PC-9 (cell line): Measurements from ENCODE around the gene C1orf105. TPM values are rescaled to one million over a fixed set of nuclear protein-coding genes. Genes with fewer than 3 reads are reported as not detected.

Source experiments
- BruUV-seq: library from RNA; stranded (reverse); fragments of 400-500 nt; replicated peaks from 2 replicates; lab custom pipeline; 2021; lab: Mats Ljungman, UMichigan
- CTCF ChIA-PET: fragments of 300-600 bp; sonication (Branson Sonifier 250); formaldehyde crosslinking; loops from one replicate; lab custom pipeline; 2022; ENCODE audit warnings: antibody characterized with exemption; lab: Charles Lee
- POLR2A ChIA-PET: fragments of 300-600 bp; sonication (Branson Sonifier 250); formaldehyde crosslinking; loops from one replicate; lab custom pipeline; 2022; ENCODE audit warnings: antibody characterized with exemption; ENCODE audit not compliant: unreplicated experiment; lab: Charles Lee
- DNase-seq, 2 experiments: peaks; one replicate each; pipeline versions ENCODE4 v3.0.0 to v3.0.0-alpha.2; 2015 to 2022; ENCODE audit warnings: mixed read lengths in 1 of 2
- H2AFZ ChIP-seq: fragments of 200-600 bp; sonication (generic); 2 replicates; pipeline ENCODE4 v1.8.1; 2017; ENCODE audit warnings: antibody characterized with exemption
- H3F3A ChIP-seq: fragments of 200-600 bp; sonication (generic); 2 replicates; pipeline ENCODE4 v1.8.1; 2017; ENCODE audit warnings: antibody characterized with exemption, mild to moderate bottlenecking, low read depth; ENCODE audit not compliant: insufficient read depth
- H3K27ac ChIP-seq: fragments of 200-600 bp; sonication (generic); 2 replicates; pipeline ENCODE4 v1.6.1; 2016; ENCODE audit warnings: mixed run types
- H3K27me3 ChIP-seq: fragments of 200-600 bp; sonication (generic); 2 replicates; pipeline ENCODE4 v1.6.1; 2016; ENCODE audit warnings: low read depth, mixed run types; ENCODE audit not compliant: insufficient read depth
- H3K36me3 ChIP-seq: fragments of 200-600 bp; sonication (generic); 2 replicates; pipeline ENCODE4 v1.6.1; 2016; ENCODE audit warnings: low read depth, mixed run types
- H3K4me1 ChIP-seq: fragments of 200-600 bp; sonication (generic); replicated peaks from 2 replicates; pipeline ENCODE4 v1.6.1; 2016; ENCODE audit warnings: mixed run types; ENCODE audit not compliant: insufficient read depth
- H3K4me2 ChIP-seq: fragments of 200-600 bp; sonication (generic); 2 replicates; pipeline ENCODE4 v1.6.1; 2017; ENCODE audit warnings: mixed run types
- H3K4me3 ChIP-seq: fragments of 200-600 bp; sonication (generic); 2 replicates; pipeline ENCODE4 v1.6.1; 2016; ENCODE audit warnings: mixed run types
- H3K79me2 ChIP-seq: fragments of 200-600 bp; sonication (generic); 2 replicates; pipeline ENCODE4 v1.6.1; 2017; ENCODE audit warnings: low read depth, mixed run types
- H3K9me2 ChIP-seq: fragments of 200-600 bp; sonication (generic); 2 replicates; pipeline ENCODE4 v1.8.1; 2017; ENCODE audit warnings: mild to moderate bottlenecking; ENCODE audit not compliant: insufficient read depth
- H3K9me3 ChIP-seq: fragments of 200-600 bp; sonication (generic); 2 replicates; pipeline ENCODE4 v1.8.1; 2016; ENCODE audit warnings: low read depth; ENCODE audit not compliant: insufficient read depth
- H4K20me1 ChIP-seq: fragments of 200-600 bp; sonication (generic); 2 replicates; pipeline ENCODE4 v1.8.1; 2017; ENCODE audit not compliant: insufficient read depth
- CTCF ChIP-seq: fragments of 200-600 bp; sonication (generic); conservative IDR thresholded peaks from 2 replicates; pipeline ENCODE4 v1.6.1; 2017; ENCODE audit warnings: mixed run types, antibody characterized with exemption, mild to moderate bottlenecking, moderate library complexity
- EZH2 ChIP-seq: fragments of 200-600 bp; sonication (generic); IDR thresholded peaks from 2 replicates; pipeline ENCODE4 v1.8.0; 2017; ENCODE audit warnings: antibody characterized with exemption, low read depth
- intact Hi-C: fragments of 100-400 bp; cut with micrococcal nuclease; formaldehyde crosslinking; loops from one replicate; pipeline ENCODE4 v1.10.0; 2022; ENCODE audit not compliant: unreplicated experiment
- total RNA-seq: library from RNA; stranded (reverse); gene quantifications from 2 replicates; pipeline ENCODE4 v1.2.3, GENCODE V29; 2021

Gene C1orf105
- total RNA-seq, 1 experiment from 2014 or later: not detected

DNA sequence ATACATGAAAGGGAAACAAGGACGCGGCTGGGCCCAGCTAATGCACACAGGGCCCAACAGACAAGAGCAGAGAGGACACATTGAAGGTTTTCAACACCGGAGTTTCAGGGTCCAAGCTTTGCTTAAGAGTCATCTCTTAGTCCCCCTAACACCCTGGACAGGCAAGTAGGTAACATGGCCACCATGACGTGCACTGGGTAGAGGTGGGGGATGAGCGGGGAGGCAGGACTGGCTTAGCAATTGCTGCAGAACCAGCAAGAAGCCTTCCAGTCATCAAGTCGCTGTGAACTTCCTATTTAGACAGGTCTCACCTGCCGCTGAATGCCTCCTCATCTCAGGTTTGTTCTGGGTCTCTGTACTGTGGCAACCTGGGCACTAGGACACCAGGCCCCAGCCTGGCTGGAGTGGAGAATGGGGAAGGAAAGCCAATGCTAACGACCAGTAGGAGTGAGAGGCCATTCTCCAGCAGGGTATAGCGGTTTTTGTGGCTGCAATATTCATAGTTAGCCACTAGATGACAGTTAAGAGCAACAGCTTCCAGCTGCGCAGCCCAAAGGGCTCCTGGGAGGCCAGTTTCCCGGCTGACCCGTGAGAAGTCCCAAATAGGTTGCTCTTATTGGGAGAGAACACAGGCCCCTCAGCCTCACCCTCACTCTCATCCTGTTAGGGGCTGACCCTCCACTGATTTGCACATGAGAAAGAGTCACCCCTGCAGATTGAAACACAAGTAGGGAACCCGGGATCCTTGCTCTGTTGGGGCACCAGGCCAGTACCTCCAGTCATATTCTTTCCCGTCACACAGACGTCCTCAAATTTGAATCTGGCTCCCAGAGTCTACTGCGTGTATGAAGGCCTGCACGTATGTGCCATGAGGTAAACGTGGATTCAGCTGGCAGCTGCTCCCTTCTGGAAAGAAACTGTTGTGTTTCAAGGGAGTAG is 29.4 kb downstream of the C1orf105 start:
- Histone ChIP-seq H3K36me3 (no peaks in the 10 kb centered on the region), H3K4me3 (peak overlapping the region; percentile 38; the same call in 1 of the 2 replicates), H3K4me1 (peaks cover 67% of the 10 kb centered on the region), H2AFZ (0 out of 2 replicates have a peak overlapping the region, but pooled peaks have one; percentile 9), H3K79me2 (no peaks in the 10 kb centered on the region), H3K9me3 (no peaks in the 10 kb centered on the region), H3K27me3 (no peaks in the 10 kb centered on the region), H3K9me2 (no peaks in the 10 kb centered on the region), H3K27ac (peak overlapping the region; percentile 91), H3F3A (peaks cover 53% of the 10 kb centered on the region), H3K4me2 (peak overlapping the region; percentile 76), H4K20me1 (no peaks in the 10 kb centered on the region)
- intact Hi-C loops: loop anchor here (1.0 to 2.0 kb wide), 5 partner anchors 47 to 269 kb away; partner anchors contain the start of gene SUCO
- TSS peak; percentile 22 for BruUV-seq
- CTCF ChIA-PET: interaction anchor here (1.0 to 1.2 kb wide), 2 partner anchors 83 to 127 kb away, joined by 3 to 4 read pairs; partner anchors contain the start of gene SUCO
- DNase-seq: peak; percentile 42 to 52
- POLR2A ChIA-PET: interaction anchor here (0.5 to 1.0 kb wide), 3 partner anchors 50 to 302 kb away, joined by 4 to 7 read pairs (median 5); partner anchors contain the start of gene SUCO
- TF ChIP-seq EZH2: no peak
- peak; percentile 76 for TF ChIP-seq CTCF

DNA sequence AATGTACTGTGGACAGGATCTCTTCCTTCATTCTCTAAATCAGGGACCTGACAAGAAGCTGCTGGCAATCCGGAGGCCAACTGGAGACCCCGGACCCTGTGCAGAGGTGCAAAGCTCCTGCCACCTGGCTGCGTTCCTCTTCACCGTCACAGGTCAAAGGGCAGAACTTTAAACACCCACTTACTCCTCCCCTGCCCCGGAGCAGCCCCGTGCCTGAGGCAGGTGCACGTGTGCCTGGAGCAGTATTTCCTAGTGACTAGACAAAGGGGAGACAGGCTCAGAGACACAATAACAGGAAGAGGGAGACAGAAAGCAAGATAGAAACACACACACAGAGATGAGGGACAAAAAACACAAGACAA is 30.0 kb downstream of the C1orf105 start:
- Histone ChIP-seq H3K9me2 (no peaks in the 10 kb centered on the region), H2AFZ (no peak overlapping the region), H3K4me1 (peaks cover 67% of the 10 kb centered on the region), H3K9me3 (no peaks in the 10 kb centered on the region), H3K79me2 (no peaks in the 10 kb centered on the region), H3K27me3 (no peaks in the 10 kb centered on the region), H3K4me3 (no peak overlapping the region), H3K27ac (peak overlapping the region; percentile 40), H3F3A (peaks cover 53% of the 10 kb centered on the region), H4K20me1 (no peaks in the 10 kb centered on the region), H3K36me3 (no peaks in the 10 kb centered on the region), H3K4me2 (peak overlapping the region; percentile 76)
- intact Hi-C loops: loop anchor here (1.0 to 2.0 kb wide), 3 partner anchors 47 to 269 kb away; no protein-coding TSS in a partner anchor
- TF ChIP-seq EZH2 (no peak), CTCF (no peak)
- ChIA-PET POLR2A (no interaction called here), CTCF (interaction anchor here (1.1 to 1.2 kb wide), 2 partner anchors 119 to 126 kb away, joined by 3 read pairs; no protein-coding TSS in a partner anchor)
- no peak for DNase-seq
- BruUV-seq: no TSS peak

DNA sequence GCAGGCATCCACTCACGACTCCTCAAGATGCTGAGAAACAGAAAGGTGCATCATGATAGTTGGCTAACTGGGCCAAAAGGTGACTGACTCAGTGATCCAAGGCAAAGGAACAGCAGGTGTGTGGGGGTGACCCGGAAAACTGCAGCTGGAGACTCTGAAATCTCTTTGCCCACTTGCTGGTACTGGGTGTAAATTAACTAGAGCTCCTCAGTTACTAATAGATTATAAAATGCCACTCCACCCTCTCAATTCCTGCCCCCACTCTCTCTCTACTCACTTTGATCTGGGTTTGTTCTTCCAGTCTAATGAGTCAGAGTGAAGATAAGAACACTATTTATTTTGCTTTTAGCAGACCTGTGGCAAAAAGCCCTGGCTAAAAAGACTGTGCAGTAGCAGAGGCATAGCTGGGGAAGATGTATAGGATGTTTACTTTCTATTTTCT is 30.5 kb downstream of the C1orf105 start:
- ChIA-PET POLR2A (interaction anchor here (0.6 kb wide), 2 partner anchors 20 to 92 kb away, joined by 5 read pairs; no protein-coding TSS in a partner anchor), CTCF (interaction anchor here (0.6 to 1.2 kb wide), 5 partner anchors 31 to 270 kb away, joined by 3 to 16 read pairs (median 3); no protein-coding TSS in a partner anchor)
- Histone ChIP-seq H3K36me3 (no peaks in the 10 kb centered on the region), H4K20me1 (no peaks in the 10 kb centered on the region), H2AFZ (no peak overlapping the region), H3F3A (peaks cover 53% of the 10 kb centered on the region), H3K4me2 (peak overlapping the region; percentile 76), H3K79me2 (no peaks in the 10 kb centered on the region), H3K27ac (peak overlapping the region; percentile 40), H3K4me1 (peaks cover 67% of the 10 kb centered on the region), H3K27me3 (no peaks in the 10 kb centered on the region), H3K4me3 (no peak overlapping the region), H3K9me2 (no peaks in the 10 kb centered on the region), H3K9me3 (no peaks in the 10 kb centered on the region)
- intact Hi-C loops: loop anchor here (2.0 kb wide), 1 partner anchor 138 kb away; no protein-coding TSS in a partner anchor
- TF ChIP-seq CTCF (no peak), EZH2 (no peak)
- DNase-seq: peak in 1 of 2 experiments; percentile 81
- BruUV-seq: no TSS peak
